Ishikawa (cell line): ENCODE results near the gene ACAP2.

Source experiments
- CEBPB ChIP-seq: IDR thresholded peaks from 2 replicates; pipeline ENCODE4 v1.6.1; 2012
- CREB1 ChIP-seq: IDR thresholded peaks from 2 replicates; pipeline ENCODE4 v1.6.1; 2012; ENCODE audit warnings: low read depth
- EGR1 ChIP-seq: IDR thresholded peaks from 2 replicates; pipeline ENCODE4 v1.6.1; 2012
- EP300 ChIP-seq: IDR thresholded peaks from 2 replicates; pipeline ENCODE4 v1.6.1; 2012; ENCODE audit warnings: borderline replicate concordance
- FOXM1 ChIP-seq: IDR thresholded peaks from 2 replicates; pipeline ENCODE4 v1.6.1; 2012; ENCODE audit warnings: low read depth, borderline replicate concordance
- MAX ChIP-seq: IDR thresholded peaks from 2 replicates; pipeline ENCODE4 v1.6.1; 2012
- RAD21 ChIP-seq: IDR thresholded peaks from 2 replicates; pipeline ENCODE4 v1.6.1; 2012; ENCODE audit warnings: low read depth
- REST ChIP-seq: IDR thresholded peaks from 2 replicates; pipeline ENCODE4 v1.6.1; 2012; ENCODE audit warnings: low read depth, mild to moderate bottlenecking
- TAF1 ChIP-seq: IDR thresholded peaks from 2 replicates; pipeline ENCODE4 v1.6.1; 2012; ENCODE audit warnings: low read depth, mild to moderate bottlenecking
- TCF12 ChIP-seq: IDR thresholded peaks from 2 replicates; pipeline ENCODE4 v1.6.1; 2012; ENCODE audit warnings: low read depth
- TEAD4 ChIP-seq: IDR thresholded peaks from 2 replicates; pipeline ENCODE4 v1.6.1; 2012
- YY1 ChIP-seq: IDR thresholded peaks from 2 replicates; pipeline ENCODE4 v1.6.1; 2012; ENCODE audit warnings: low read depth
- ZBTB7A ChIP-seq: IDR thresholded peaks from 2 replicates; pipeline ENCODE4 v1.6.1; 2012; ENCODE audit warnings: low read depth
- TF ChIP-seq, protein P1 (sequence below): IDR thresholded peaks from 2 replicates; pipeline ENCODE4 v1.6.1; 2012

DNA sequence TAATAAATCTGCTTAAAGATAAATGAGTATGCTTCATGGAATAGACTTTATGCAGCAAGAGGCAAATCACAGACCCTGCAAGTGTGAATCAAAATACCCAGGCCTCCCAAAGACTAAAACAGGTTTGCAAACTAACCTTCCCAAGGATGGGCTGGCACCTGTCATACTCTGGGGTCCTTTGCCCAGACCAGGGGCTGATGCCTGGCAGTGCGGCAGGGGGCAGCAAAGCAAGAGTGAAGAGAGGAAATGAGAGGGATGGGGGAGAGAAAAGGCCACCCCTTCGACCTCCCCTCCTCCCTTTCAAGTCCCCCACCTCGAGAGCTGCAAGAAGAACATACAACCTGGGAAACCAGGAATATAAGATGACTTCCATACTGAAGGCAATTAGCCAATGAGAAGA lies 203.7 kb downstream of the ACAP2 start:
- TF ChIP-seq MAX = no peak
- no peak for TF ChIP-seq CEBPB
- no peak for TF ChIP-seq YY1
- no peak for TF ChIP-seq RAD21
- no peak for TF ChIP-seq REST
- TF ChIP-seq, protein P1, sequence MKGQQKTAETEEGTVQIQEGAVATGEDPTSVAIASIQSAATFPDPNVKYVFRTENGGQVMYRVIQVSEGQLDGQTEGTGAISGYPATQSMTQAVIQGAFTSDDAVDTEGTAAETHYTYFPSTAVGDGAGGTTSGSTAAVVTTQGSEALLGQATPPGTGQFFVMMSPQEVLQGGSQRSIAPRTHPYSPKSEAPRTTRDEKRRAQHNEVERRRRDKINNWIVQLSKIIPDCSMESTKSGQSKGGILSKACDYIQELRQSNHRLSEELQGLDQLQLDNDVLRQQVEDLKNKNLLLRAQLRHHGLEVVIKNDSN = no peak
- no peak for TF ChIP-seq TAF1
- no peak for TF ChIP-seq TCF12
- TF ChIP-seq CREB1 = no peak
- TF ChIP-seq EGR1 = no peak
- TF ChIP-seq ZBTB7A = no peak
- TF ChIP-seq EP300 = no peak
- no peak for TF ChIP-seq TEAD4
- no peak for TF ChIP-seq FOXM1
